ENCODE data around the gene TCEAL9.
"Not testable (repeated sequence)": the region's sequence is repeated elsewhere in the genome, so short reads cannot be mapped to it uniquely, and the experiment has no call there.

Gene TCEAL9

GRCh38 chrX:103378990-103379389, 22.7 kb downstream of the TCEAL9 start:
- CTCF ChIA-PET: no interaction called here

GRCh38 chrX:103382877-103383276, 26.6 kb downstream of the TCEAL9 start:
- no peak for TF ChIP-seq CTCF (IDR thresholded peaks at IDR 0.05; ENCODE audit: control extremely low read depth, extremely low read depth, low read depth, missing control alignments)
- ChIA-PET POLR2A (no interaction called here), CTCF (no interaction called here)
- no peak for DNase-seq (ENCODE audit: extremely low spot score)

More at GRCh38 chrX:103378990-103379389, 22.7 kb downstream of the TCEAL9 start:
- no peak for TF ChIP-seq CTCF (IDR thresholded peaks at IDR 0.05; ENCODE audit: control extremely low read depth, extremely low read depth, low read depth, missing control alignments)
- POLR2A ChIA-PET: no interaction called here
- no peak for DNase-seq (ENCODE audit: extremely low spot score)

GRCh38 chrX:103384672-103385071, 28.4 kb downstream of the TCEAL9 start:
- POLR2A ChIA-PET: no interaction called here

GRCh38 chrX:103385283-103385830, 29.1 kb downstream of the TCEAL9 start:
- DNase-seq (ENCODE audit: extremely low spot score); CTCF ChIA-PET; POLR2A ChIA-PET: not testable (repeated sequence)

More at GRCh38 chrX:103384672-103385071, 28.4 kb downstream of the TCEAL9 start:
- CTCF ChIA-PET: no interaction called here
- no peak for TF ChIP-seq CTCF (IDR thresholded peaks at IDR 0.05; ENCODE audit: control extremely low read depth, extremely low read depth, low read depth, missing control alignments)
- no peak for DNase-seq (ENCODE audit: extremely low spot score)

GRCh38 chrX:103386332-103386731, 30.0 kb downstream of the TCEAL9 start:
- ChIA-PET CTCF (no interaction called here), POLR2A (no interaction called here)
- TF ChIP-seq CTCF (IDR thresholded peaks at IDR 0.05; ENCODE audit: control extremely low read depth, extremely low read depth, low read depth, missing control alignments): no peak

GRCh38 chrX:103393487-103393886, 37.2 kb downstream of the TCEAL9 start:
- CTCF ChIA-PET: no interaction called here
- TF ChIP-seq CTCF (IDR thresholded peaks at IDR 0.05; ENCODE audit: control extremely low read depth, extremely low read depth, low read depth, missing control alignments): no peak
- no peak for DNase-seq (ENCODE audit: extremely low spot score)
- POLR2A ChIA-PET: no interaction called here

More at GRCh38 chrX:103386332-103386731, 30.0 kb downstream of the TCEAL9 start:
- no peak for DNase-seq (ENCODE audit: extremely low spot score)

GRCh38 chrX:103396186-103396585, 39.9 kb downstream of the TCEAL9 start:
- CTCF ChIA-PET: no interaction called here
- no peak for DNase-seq (ENCODE audit: extremely low spot score)

More at GRCh38 chrX:103396186-103396585, 39.9 kb downstream of the TCEAL9 start:
- no peak for TF ChIP-seq CTCF (IDR thresholded peaks at IDR 0.05; ENCODE audit: control extremely low read depth, extremely low read depth, low read depth, missing control alignments)
- POLR2A ChIA-PET: no interaction called here

All from GM10248 (cell line).